ENCODE data around the gene FMN1. TPM values are rescaled to one million over a fixed set of nuclear protein-coding genes. Genes with fewer than 3 reads are reported as not detected.

The FMN1 gene
- total RNA-seq, 4 donors from 2014 or later: 12.6 to 52.2 (median 20.1) TPM

DNA sequence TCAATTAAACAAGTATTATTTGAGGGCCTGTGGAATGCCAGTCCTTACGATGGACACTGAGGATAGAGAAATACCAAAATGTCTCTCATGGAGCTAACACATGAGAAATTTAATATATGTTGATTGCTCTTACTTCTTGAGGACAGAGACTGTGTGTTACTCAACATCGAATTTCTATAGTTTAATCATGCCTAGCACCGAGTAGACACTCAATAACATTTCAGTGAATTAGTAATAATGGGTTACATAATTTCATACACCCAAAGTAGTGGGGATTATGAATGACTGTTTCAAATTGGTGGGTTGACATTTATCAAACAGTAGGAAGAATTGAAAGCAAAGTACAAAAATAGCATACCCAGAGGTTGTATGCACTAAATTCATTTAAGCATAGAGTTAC lies 11.2 kb downstream of the FMN1 start:
- DNase-seq (ENCODE audit: low spot score in 2 of 2): no peak
- TF ChIP-seq POLR2A (IDR thresholded peaks at IDR 0.05): no peak
- intact Hi-C loops (cut with DNase I; ENCODE audit: low total_unique reads): no loop called here
- WGBS, 2 donors: 88 to 90% methylated on average over 3 of the region's 3 CpGs
- no peak overlapping the region for H3K4me3 ChIP-seq (ENCODE audit: low read depth, poor library complexity, severe bottlenecking)

DNA sequence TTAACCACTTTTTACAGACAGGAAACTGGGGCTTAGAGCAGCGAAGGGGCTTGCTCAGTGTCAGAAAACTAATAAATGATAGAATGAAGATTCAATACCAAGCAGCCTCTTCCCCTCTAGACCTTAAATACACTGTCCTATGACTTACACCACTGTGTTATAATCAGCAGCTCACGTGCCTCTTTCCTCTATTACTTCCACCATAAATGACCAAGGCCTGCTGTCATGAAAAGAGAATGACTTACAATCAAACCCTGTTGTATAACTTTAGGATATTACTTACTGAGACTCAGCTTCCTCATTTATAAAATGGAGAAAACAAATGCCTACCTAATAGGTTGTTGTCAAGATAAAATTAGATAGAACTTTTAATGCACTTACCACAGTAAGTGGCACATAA lies 11.6 kb downstream of the FMN1 start:
- TF ChIP-seq, protein P1, sequence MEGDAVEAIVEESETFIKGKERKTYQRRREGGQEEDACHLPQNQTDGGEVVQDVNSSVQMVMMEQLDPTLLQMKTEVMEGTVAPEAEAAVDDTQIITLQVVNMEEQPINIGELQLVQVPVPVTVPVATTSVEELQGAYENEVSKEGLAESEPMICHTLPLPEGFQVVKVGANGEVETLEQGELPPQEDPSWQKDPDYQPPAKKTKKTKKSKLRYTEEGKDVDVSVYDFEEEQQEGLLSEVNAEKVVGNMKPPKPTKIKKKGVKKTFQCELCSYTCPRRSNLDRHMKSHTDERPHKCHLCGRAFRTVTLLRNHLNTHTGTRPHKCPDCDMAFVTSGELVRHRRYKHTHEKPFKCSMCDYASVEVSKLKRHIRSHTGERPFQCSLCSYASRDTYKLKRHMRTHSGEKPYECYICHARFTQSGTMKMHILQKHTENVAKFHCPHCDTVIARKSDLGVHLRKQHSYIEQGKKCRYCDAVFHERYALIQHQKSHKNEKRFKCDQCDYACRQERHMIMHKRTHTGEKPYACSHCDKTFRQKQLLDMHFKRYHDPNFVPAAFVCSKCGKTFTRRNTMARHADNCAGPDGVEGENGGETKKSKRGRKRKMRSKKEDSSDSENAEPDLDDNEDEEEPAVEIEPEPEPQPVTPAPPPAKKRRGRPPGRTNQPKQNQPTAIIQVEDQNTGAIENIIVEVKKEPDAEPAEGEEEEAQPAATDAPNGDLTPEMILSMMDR (IDR thresholded peaks at IDR 0.05): no peak
- TF ChIP-seq POLR2A (IDR thresholded peaks at IDR 0.05): no peak
- WGBS, 2 donors: 77 to 81% methylated on average over 2 of the region's 2 CpGs
- no peak overlapping the region for H3K4me3 ChIP-seq (ENCODE audit: low read depth, poor library complexity, severe bottlenecking)
- intact Hi-C loops (cut with DNase I; ENCODE audit: low total_unique reads): no loop called here
- no peak for DNase-seq (ENCODE audit: low spot score in 2 of 2)

DNA sequence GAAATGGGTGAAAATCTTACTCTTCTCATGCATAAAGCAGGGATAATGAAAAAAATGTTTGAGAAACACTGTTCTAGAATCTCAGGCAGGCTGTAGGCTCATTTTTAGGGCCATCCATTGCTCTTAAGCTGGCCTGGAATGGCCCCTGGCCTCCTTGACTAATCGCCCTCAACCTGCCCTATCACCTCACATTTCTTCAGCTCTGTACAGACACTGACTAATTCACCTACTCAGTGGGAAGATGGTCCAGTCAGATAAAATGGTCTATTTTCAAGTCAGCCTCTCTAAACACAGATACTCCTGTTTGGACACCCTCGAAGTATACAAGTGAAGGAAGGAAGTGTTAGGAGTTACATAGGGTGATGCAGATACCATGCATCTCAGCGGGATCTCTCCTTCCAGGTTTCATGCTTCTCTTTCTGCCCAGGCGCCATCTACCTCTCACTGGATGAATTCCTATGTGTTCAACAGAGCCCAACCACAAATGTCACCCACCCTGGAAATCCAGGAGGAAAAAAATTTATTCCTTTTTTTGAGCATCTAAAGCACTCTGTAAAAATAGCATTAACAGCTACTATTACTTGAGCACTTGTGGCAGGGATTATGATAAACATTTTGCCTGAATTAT lies 12.1 kb downstream of the FMN1 start:
- TF ChIP-seq POLR2A (IDR thresholded peaks at IDR 0.05): no peak
- TF ChIP-seq, protein P1 (IDR thresholded peaks at IDR 0.05): no peak
- H3K4me3 ChIP-seq (ENCODE audit: low read depth, poor library complexity, severe bottlenecking): no peak overlapping the region
- DNase-seq (ENCODE audit: low spot score in 2 of 2): no peak
- 81 to 83% methylated on average over 4 of the region's 4 CpGs for WGBS, 2 donors
- intact Hi-C loops (cut with DNase I; ENCODE audit: low total_unique reads): no loop called here

DNA sequence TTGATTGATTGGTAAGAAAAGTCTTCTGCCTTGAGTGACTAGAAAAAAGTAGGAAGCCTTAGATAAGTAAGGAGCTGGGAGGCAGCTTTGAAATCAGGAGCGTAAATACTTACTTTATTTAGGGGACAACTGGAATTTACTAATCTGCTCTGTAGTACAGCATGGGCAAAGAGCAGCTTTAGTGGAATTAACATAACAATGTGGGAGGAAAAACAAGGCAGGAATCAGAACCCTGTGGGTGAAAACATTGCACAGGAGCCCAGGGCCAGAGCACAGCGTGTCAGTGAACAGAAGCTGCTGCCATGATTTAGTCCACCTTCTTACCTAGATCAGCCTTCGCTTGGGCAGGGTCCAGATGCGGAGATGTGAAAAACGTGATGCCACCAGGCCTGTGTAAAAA lies 14.6 kb downstream of the FMN1 start:
- H3K4me3 ChIP-seq (ENCODE audit: low read depth, poor library complexity, severe bottlenecking): no peak overlapping the region
- intact Hi-C loops (cut with DNase I; ENCODE audit: low total_unique reads): no loop called here
- WGBS, 2 donors: 87 to 93% methylated on average over 5 of the region's 5 CpGs
- no peak for TF ChIP-seq POLR2A (IDR thresholded peaks at IDR 0.05)
- TF ChIP-seq, protein P1 (IDR thresholded peaks at IDR 0.05): no peak
- no peak for DNase-seq (ENCODE audit: low spot score in 2 of 2)

DNA sequence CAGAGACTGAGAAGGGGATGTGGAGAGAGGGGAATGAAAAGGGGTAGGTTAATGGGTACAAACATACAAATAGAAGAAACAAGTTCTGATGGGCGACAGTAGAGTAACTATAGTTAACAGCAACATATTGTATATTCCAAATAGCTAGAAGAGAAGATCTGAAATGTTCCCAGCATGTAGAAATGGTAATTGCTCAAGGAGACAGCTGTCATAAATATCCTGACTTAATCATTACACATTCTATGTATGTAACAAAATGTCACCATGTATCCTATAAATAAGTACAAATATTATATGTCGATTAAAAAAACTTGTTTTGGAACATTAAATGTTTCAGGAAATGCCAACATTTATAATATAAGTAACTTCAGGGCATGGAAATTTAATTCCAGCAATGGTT lies 23.3 kb downstream of the FMN1 start:
- whole genome bisulfite sequencing, 2 donors: 66 to 68% methylated on average over 2 of the region's 2 CpGs

DNA sequence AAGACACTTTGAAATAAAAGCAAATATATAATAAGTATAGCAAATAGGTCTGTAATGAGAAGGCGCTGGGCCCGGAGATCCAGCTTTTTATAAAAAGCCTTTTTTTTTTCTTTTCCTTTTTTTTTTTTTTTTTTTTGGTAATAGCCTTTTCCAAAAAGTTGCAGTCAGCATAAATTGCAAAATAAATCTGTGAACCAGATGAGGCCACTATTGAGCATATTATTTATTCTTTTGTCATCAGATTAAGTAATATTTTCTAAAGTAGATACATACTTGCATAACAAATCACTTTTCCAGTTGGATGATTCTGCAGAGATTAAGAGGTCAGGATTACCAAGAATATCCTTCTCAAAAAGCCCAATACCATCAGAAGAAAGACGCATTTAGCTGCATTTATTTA lies 24.9 kb downstream of the FMN1 start:
- DNase-seq (ENCODE audit: low spot score in 2 of 2): no peak
- intact Hi-C loops (cut with DNase I; ENCODE audit: low total_unique reads): no loop called here
- WGBS, 2 donors: 65 to 71% methylated on average over 3 of the region's 3 CpGs
- H3K4me3 ChIP-seq (ENCODE audit: low read depth, poor library complexity, severe bottlenecking): no peak overlapping the region
- TF ChIP-seq, protein P1 (IDR thresholded peaks at IDR 0.05): no peak
- no peak for TF ChIP-seq POLR2A (IDR thresholded peaks at IDR 0.05)

More for the DNA sequence above, 23.3 kb downstream of the FMN1 start:
- DNase-seq (ENCODE audit: low spot score in 2 of 2): no peak
- TF ChIP-seq, protein P1 (IDR thresholded peaks at IDR 0.05): no peak
- TF ChIP-seq POLR2A (IDR thresholded peaks at IDR 0.05): no peak
- no peak overlapping the region for H3K4me3 ChIP-seq (ENCODE audit: low read depth, poor library complexity, severe bottlenecking)
- intact Hi-C loops (cut with DNase I; ENCODE audit: low total_unique reads): no loop called here
